GM12891 (cell line): ENCODE results near the gene EVA1A.

Experiments
- POLR2A ChIP-seq: IDR thresholded peaks from 2 replicates; pipeline ENCODE4 v1.6.1; 2011; ENCODE audit warnings: low read depth, low read length, control low read depth
- POLR2AphosphoS5 ChIP-seq: IDR thresholded peaks from 2 replicates; pipeline ENCODE4 v1.6.1; 2011; ENCODE audit warnings: low read depth, low read length, control low read depth

DNA sequence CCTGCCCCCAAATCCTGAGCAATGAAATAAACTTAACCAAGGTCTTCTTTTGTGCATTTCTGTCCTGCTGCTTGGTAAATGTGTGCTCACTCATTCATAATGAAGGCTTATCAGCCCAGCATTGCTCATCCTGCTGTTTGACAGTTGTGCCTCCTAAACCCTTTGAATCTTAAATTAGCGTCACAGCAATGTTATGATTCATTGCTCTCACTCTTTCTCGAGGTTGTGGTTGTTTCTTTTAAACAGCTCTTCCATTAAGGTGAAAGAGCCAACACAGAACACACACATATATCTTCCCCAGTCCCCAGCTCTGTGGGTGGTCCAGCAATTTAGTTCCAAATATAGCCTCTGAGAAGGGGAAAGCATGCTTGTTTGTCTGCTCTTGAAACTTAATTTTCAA lies 84.0 kb downstream of the EVA1A start:
- TF ChIP-seq POLR2A (no peak), POLR2AphosphoS5 (no peak)
